Measurements from ENCODE around the gene IGSF3. TPM values are rescaled to one million over a fixed set of nuclear protein-coding genes. Genes with fewer than 3 reads are reported as not detected.
"Not testable (repeated sequence)": the region's sequence is repeated elsewhere in the genome, so short reads cannot be mapped to it uniquely, and the experiment has no call there.

The IGSF3 gene
- polyA plus RNA-seq, 1 experiment, result 0.06 TPM

DNA sequence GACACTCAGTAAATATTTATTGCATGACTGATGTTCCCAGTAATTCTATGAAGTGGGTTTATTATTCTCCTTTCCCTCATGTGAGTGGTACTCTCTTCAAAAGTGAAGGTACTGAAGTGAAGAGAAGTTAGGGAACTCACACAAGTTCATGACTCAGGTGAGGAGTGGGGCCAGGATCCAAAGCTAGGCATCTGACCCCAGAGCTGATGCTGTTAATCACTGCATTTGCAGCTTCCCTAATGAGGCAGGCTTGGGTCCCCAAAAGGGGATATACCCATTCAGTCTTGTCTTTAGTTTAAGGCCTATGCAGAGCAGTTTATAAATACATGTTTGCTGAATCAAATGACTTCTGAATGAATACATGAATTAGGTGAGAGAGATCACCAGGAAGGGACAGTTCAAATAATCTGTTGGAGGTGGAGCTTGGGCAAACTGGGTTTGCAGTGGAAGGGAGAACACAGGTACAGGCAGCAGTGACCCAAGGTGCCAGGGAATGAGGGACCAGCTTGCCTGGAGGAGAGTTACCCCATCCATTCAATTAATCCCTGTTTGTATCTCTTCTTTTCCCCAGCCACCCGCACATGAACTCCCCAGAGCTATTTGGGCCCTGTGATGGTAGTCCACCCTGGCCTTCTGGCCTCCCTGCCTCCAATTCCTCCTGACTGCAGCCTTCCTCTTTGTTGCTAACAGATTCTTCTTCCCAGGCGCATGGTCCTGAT is 98.7 kb downstream of the IGSF3 start:
- no peak overlapping the region for H3K4me3 ChIP-seq (ENCODE audit: low read depth, low read length)
- TF ChIP-seq, protein P1, sequence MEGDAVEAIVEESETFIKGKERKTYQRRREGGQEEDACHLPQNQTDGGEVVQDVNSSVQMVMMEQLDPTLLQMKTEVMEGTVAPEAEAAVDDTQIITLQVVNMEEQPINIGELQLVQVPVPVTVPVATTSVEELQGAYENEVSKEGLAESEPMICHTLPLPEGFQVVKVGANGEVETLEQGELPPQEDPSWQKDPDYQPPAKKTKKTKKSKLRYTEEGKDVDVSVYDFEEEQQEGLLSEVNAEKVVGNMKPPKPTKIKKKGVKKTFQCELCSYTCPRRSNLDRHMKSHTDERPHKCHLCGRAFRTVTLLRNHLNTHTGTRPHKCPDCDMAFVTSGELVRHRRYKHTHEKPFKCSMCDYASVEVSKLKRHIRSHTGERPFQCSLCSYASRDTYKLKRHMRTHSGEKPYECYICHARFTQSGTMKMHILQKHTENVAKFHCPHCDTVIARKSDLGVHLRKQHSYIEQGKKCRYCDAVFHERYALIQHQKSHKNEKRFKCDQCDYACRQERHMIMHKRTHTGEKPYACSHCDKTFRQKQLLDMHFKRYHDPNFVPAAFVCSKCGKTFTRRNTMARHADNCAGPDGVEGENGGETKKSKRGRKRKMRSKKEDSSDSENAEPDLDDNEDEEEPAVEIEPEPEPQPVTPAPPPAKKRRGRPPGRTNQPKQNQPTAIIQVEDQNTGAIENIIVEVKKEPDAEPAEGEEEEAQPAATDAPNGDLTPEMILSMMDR (IDR thresholded peaks at IDR 0.05; ENCODE audit: low read depth, low read length), result no peak
- H3K9me3 ChIP-seq (ENCODE audit: control insufficient read depth, insufficient read depth, low read length), result no peaks in the 10 kb centered on the region; the same call in 1 of the 2 replicates
- no peak overlapping the region for H3K27ac ChIP-seq (ENCODE audit: low read depth, low read length)
- POLR2A ChIA-PET, result no interaction called here
- no peak for DNase-seq (ENCODE audit: low read depth, low spot score)
- CTCF ChIA-PET, result interaction anchor here (0.6 to 0.9 kb wide), 4 partner anchors 27 to 790 kb away, joined by 3 to 6 read pairs (median 3); no protein-coding TSS in a partner anchor
- H3K27me3 ChIP-seq (ENCODE audit: control insufficient read depth, insufficient read depth, low read length), result peaks cover 7% of the 10 kb centered on the region

DNA sequence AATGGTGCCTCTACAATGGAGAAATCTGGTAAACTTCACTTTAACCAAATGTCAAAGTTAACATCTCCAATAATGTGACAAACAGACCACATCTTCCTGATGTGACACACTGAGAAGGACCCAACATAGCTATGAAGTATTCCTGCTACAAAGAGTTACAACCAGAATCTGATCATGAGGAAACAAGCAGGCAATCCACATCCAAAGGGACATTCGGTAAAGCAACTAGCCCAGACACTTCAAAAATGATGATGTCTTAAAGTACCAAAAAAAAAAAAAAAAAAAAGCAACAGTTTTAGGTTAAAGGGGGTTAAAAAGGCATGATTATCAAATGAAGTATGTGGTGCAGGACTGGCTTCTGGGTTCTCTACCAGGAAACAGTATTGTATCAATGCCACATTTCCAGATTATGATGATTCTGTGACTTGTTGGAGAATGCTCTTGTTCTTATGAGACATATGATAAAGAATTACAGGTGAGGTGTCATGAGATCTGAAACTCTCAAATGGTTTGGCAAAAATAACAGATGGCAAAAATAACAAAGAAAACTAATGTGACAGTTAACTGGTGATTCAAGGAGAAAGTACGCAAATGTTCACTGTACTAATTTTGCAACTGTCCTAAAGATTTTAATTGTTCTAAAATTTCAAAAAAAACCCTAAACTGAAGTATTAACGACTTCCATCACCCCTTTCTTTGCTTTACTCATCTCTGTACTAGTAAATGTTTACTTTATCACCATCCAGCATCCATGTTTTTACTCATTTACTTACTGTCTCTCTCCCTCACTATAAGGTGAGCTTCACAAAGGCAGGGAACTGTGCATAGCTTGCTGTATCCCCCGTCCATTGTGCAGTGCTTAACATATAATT is 99.5 kb downstream of the IGSF3 start:
- H3K4me3 ChIP-seq (ENCODE audit: low read depth, low read length), result no peak overlapping the region
- peaks cover 4% of the 10 kb centered on the region for H3K9me3 ChIP-seq (ENCODE audit: control insufficient read depth, insufficient read depth, low read length)
- TF ChIP-seq, protein P1 (IDR thresholded peaks at IDR 0.05; ENCODE audit: low read depth, low read length), result no peak
- H3K27me3 ChIP-seq (ENCODE audit: control insufficient read depth, insufficient read depth, low read length), result peaks cover 6% of the 10 kb centered on the region
- no peak for DNase-seq (ENCODE audit: low read depth, low spot score)
- H3K27ac ChIP-seq (ENCODE audit: low read depth, low read length), result no peak overlapping the region
- CTCF ChIA-PET, result no interaction called here
- POLR2A ChIA-PET, result no interaction called here

DNA sequence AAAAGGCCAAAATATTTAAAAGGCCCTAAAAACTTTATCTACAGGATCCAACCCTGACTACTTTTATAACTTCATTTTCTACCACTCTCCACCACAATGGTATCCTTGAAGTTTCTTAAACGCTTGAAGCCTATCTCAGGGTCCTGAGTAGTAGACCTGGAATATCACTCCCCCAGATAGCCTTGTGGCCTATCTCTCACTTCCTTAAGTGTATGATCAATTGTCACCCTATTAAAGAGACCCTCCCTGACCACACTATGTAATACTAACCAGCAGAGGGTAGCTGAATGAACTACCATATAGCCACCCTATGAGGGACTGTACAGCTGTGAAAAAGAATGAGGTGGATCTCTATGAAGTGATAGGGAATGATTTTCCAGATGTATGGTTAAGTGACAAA is 102.3 kb downstream of the IGSF3 start:
- POLR2A ChIA-PET, result no interaction called here
- Histone ChIP-seq H3K27me3 (ENCODE audit: control insufficient read depth, insufficient read depth, low read length) (no peaks in the 10 kb centered on the region), H3K4me3 (ENCODE audit: low read depth, low read length) (no peak overlapping the region), H3K27ac (ENCODE audit: low read depth, low read length) (no peak overlapping the region), H3K9me3 (ENCODE audit: control insufficient read depth, insufficient read depth, low read length) (peaks cover 4% of the 10 kb centered on the region)
- CTCF ChIA-PET, result interaction anchor here (1.4 kb wide), 1 partner anchor 9 kb away, joined by 7 read pairs; no protein-coding TSS in a partner anchor
- TF ChIP-seq, protein P1 (IDR thresholded peaks at IDR 0.05; ENCODE audit: low read depth, low read length), result no peak
- DNase-seq (ENCODE audit: low read depth, low spot score), result no peak

DNA sequence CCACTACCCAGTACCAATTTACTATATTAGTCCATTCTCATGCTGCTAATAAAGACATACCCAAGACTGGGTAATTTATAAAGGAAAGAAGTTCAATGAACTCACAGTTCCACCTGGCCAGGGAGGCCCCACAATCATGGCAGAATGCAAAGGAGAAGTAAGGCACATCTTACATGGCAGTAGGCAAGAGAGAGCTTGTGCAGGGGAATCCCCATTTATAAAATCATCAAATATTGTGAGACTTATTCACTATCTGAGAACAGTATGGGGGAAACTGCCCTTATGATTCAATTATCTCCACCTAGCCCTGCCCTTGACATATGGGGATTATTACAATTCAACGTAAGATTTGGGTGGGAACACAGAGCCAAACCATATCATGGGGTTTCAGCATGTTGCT is 103.1 kb downstream of the IGSF3 start:
- no peak for DNase-seq (ENCODE audit: low read depth, low spot score)
- Histone ChIP-seq H3K27ac (ENCODE audit: low read depth, low read length) (no peak overlapping the region), H3K9me3 (ENCODE audit: control insufficient read depth, insufficient read depth, low read length) (peaks cover 4% of the 10 kb centered on the region; the same call in 1 of the 2 replicates), H3K4me3 (ENCODE audit: low read depth, low read length) (no peak overlapping the region), H3K27me3 (ENCODE audit: control insufficient read depth, insufficient read depth, low read length) (no peaks in the 10 kb centered on the region)
- ChIA-PET CTCF (no interaction called here), POLR2A (no interaction called here)
- TF ChIP-seq, protein P1 (IDR thresholded peaks at IDR 0.05; ENCODE audit: low read depth, low read length), result no peak

DNA sequence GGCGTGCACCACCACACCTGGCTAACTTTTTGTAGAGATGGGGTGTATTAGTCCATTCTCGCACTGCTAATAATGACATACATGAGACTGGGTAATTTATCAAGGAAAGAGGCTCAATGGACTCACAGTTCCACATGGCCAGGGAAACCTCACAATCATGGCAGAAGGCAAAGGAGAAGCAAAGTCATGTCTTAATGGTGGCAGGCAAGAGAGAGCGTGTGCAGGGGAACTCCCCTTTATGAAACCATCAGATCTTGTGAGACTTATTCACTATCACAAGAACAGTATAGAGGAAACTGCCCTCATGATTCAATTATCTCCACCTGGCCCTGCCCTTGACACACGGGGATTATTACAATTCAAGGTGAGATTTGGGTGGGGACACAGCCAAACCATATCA is 105.1 kb downstream of the IGSF3 start:
- H3K4me3 ChIP-seq (ENCODE audit: low read depth, low read length); CTCF ChIA-PET; H3K9me3 ChIP-seq (ENCODE audit: control insufficient read depth, insufficient read depth, low read length); H3K27me3 ChIP-seq (ENCODE audit: control insufficient read depth, insufficient read depth, low read length); DNase-seq (ENCODE audit: low read depth, low spot score); H3K27ac ChIP-seq (ENCODE audit: low read depth, low read length): not testable (repeated sequence)
- POLR2A ChIA-PET, result interaction anchor here (0.6 kb wide), 1 partner anchor 215 kb away, joined by 3 read pairs; no protein-coding TSS in a partner anchor

All from AG04450 (cell line).